Hematopoietic multipotent progenitor cell treated with erythropoietin and hydrocortisone succinate and interleukin-3 and kit ligand, for 17 days (in vitro differentiated cells): ENCODE measurements around the gene ZNF433.

Source experiments
- DNase-seq: peaks from one replicate; pipeline ENCODE4 v3.0.0-alpha.2; 2015; ENCODE audit warnings: low spot score

ZNF433 gene

GRCh38 chr19:11989112-11989456 lies 46.4 kb downstream of the ZNF433 start:
- DNase-seq: no peak

- peak; percentile 84 for DNase-seq
Measured at GRCh38 chr19:11987405-11988281, 47.8 kb downstream of the ZNF433 start.

GRCh38 chr19:11986754-11987153 lies 48.7 kb downstream of the ZNF433 start:
- DNase-seq: no peak

- peak; percentile 10 for DNase-seq
Measured at GRCh38 chr19:11984986-11985385, 50.5 kb downstream of the ZNF433 start.

GRCh38 chr19:11982526-11982925 lies 53.0 kb downstream of the ZNF433 start:
- DNase-seq: no peak

- DNase-seq: no peak
Measured at GRCh38 chr19:11979527-11979926, 56.0 kb downstream of the ZNF433 start.

GRCh38 chr19:11978492-11979100 lies 56.9 kb downstream of the ZNF433 start:
- no peak for DNase-seq

GRCh38 chr19:11973019-11973810 lies 62.3 kb downstream of the ZNF433 start:
- no peak for DNase-seq

- no peak for DNase-seq
Measured at GRCh38 chr19:11971041-11971440, 64.4 kb downstream of the ZNF433 start.

- no peak for DNase-seq
Measured at GRCh38 chr19:11970174-11970573, 65.3 kb downstream of the ZNF433 start.

GRCh38 chr19:11964858-11965645 lies 70.4 kb downstream of the ZNF433 start, which contains the start of gene ZNF763:
TSS of gene ZNF763 (plus strand) at chr19:11965040. CDS start at chr19:11965209, 169 bp downstream.
- peak; percentile 87 for DNase-seq
